ENCODE data around the gene CDH12.

CDH12 gene

DNA sequence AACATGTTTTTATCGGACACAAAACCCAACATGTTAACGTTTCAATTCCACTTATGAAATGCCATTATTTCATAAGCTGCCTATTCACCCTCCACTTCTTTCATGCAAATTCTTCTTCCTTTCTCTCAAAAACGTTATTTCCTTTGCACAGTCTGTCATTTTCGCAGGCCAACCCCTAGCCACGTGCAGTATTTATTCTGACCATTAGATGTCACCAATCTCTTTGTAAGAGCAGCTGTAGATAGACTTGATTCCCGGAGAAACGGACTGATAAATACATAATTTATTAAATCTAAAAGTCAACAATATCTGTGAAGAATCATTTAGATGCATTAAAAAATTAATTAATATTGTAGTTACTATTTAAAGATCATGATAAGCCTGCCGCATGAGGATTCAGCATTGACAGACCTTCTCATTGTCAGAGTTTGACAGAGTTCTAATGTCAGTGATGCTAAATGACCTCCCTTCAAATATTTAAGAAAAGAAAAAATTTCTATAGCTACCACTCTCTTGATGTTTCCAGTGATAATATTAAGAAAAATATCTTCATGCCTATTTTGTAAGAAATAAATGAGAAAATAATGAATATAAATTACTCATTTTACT, 933.6 kb downstream of the CDH12 start:
- Histone ChIP-seq H3K4me3 (ENCODE audit: low read depth, low read length) (no peak overlapping the region), H3K9ac (ENCODE audit: low read length) (no peak overlapping the region), H3K27me3 (ENCODE audit: control insufficient read depth, insufficient read depth, low read length) (no peaks in the 10 kb centered on the region), H3K36me3 (ENCODE audit: control insufficient read depth, insufficient read depth, low read length) (no peaks in the 10 kb centered on the region), H3K27ac (ENCODE audit: low read depth, low read length) (no peak overlapping the region), H3K9me3 (ENCODE audit: control insufficient read depth, insufficient read depth, low read depth, low read length) (no peaks in the 10 kb centered on the region), H3K4me1 (ENCODE audit: control insufficient read depth, insufficient read depth, low read length) (no peaks in the 10 kb centered on the region)

DNA sequence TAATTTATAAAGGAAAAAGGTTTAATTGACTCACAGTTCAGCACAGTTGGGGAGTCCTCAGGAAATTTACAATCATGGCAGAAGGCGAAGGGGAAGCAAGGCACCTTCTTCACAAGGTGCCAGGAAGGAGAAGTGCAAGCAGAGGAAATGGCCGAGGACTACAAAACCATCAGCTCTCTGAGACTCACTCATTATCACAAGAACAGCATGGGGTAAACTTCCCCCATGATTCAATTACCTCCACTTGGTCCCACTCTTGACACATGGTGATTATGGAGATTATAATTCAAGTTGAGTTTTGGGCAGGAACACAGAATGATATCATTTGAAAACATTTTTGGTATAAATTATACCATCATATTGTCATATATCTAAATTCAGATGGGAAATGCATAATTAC, 934.7 kb downstream of the CDH12 start:
- no peak overlapping the region for H3K9ac ChIP-seq (ENCODE audit: low read length)
- H3K36me3 ChIP-seq (ENCODE audit: control insufficient read depth, insufficient read depth, low read length): no peaks in the 10 kb centered on the region
- H3K4me1 ChIP-seq (ENCODE audit: control insufficient read depth, insufficient read depth, low read length): no peaks in the 10 kb centered on the region
- no peaks in the 10 kb centered on the region for H3K9me3 ChIP-seq (ENCODE audit: control insufficient read depth, insufficient read depth, low read depth, low read length)
- no peak overlapping the region for H3K4me3 ChIP-seq (ENCODE audit: low read depth, low read length)
- H3K27ac ChIP-seq (ENCODE audit: low read depth, low read length): no peak overlapping the region
- H3K27me3 ChIP-seq (ENCODE audit: control insufficient read depth, insufficient read depth, low read length): no peaks in the 10 kb centered on the region

DNA sequence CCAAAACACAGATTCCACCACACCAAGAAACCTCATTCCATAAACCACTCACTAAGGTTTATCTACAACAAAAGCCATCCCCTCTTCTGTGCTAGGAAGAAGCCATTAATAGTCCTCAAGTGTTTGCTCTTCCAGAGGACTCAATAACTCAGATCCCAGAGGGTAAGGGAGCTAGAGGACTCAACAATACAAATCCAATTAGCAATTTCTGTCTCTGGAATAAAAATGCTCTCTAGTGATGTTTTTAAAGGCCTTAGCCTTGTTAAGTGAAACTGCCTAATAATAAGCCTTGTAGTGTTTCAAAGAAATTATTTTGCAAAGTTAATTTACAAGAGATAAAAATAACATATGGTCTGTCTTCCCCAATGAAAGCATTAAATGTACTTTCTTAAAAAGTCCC, 942.4 kb downstream of the CDH12 start:
- Histone ChIP-seq H3K4me1 (ENCODE audit: control insufficient read depth, insufficient read depth, low read length) (no peaks in the 10 kb centered on the region), H3K27me3 (ENCODE audit: control insufficient read depth, insufficient read depth, low read length) (no peaks in the 10 kb centered on the region), H3K9me3 (ENCODE audit: control insufficient read depth, insufficient read depth, low read depth, low read length) (no peaks in the 10 kb centered on the region), H3K9ac (ENCODE audit: low read length) (no peak overlapping the region), H3K27ac (ENCODE audit: low read depth, low read length) (no peak overlapping the region), H3K36me3 (ENCODE audit: control insufficient read depth, insufficient read depth, low read length) (no peaks in the 10 kb centered on the region), H3K4me3 (ENCODE audit: low read depth, low read length) (no peak overlapping the region)

DNA sequence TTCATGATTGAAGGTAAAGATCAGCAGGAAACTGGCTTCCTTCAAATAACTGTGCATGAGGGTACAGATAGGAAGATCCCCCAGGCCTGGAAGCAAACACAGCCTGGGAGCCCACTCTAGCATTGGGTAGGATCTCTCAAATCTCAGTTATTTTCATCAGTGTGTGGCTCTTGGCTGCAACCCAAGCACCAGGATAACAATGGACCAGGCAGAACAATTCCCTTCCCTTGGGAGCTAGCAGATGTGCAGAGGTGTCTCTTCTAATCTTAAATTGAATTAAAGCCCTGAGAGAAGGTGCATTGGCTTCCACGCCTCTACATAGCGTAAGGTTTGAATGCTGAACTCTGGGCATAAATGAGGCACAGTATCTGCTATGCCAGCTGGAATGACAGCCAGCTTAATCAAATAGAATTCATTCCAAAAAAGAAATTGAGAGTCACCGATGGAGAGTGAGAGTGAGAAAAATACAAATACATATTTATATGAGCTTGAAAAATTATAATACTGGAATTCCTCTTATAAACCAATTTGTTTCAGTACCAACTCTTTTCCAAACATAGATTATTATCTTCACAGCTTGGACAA, 957.3 kb downstream of the CDH12 start:
- H3K9ac ChIP-seq (ENCODE audit: low read length): no peak overlapping the region
- H3K4me1 ChIP-seq (ENCODE audit: control insufficient read depth, insufficient read depth, low read length): no peaks in the 10 kb centered on the region
- no peak overlapping the region for H3K27ac ChIP-seq (ENCODE audit: low read depth, low read length)
- no peak overlapping the region for H3K4me3 ChIP-seq (ENCODE audit: low read depth, low read length)
- no peaks in the 10 kb centered on the region for H3K36me3 ChIP-seq (ENCODE audit: control insufficient read depth, insufficient read depth, low read length)
- H3K9me3 ChIP-seq (ENCODE audit: control insufficient read depth, insufficient read depth, low read depth, low read length): no peaks in the 10 kb centered on the region
- no peaks in the 10 kb centered on the region for H3K27me3 ChIP-seq (ENCODE audit: control insufficient read depth, insufficient read depth, low read length)

DNA sequence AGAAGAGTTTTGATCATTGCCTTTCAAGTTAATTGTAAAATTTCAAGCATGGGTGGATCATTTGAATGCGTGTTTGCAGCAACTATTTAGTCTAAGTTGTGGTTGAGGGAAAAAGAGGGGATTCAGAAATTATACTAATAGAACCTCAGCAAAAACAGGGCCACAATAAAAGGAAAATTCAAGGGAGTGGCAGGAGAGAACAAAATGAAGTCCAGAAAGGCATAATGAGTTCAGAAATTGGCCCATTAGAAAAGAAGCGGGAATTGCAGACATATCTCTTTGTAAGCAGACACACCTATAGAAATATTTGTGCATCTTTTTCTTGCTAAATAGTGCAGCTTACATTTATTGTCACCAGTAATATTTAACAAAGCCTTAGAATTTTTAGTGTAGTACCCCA, 960.0 kb downstream of the CDH12 start:
- Histone ChIP-seq H3K9ac (ENCODE audit: low read length) (no peak overlapping the region), H3K36me3 (ENCODE audit: control insufficient read depth, insufficient read depth, low read length) (no peaks in the 10 kb centered on the region), H3K4me3 (ENCODE audit: low read depth, low read length) (no peak overlapping the region), H3K9me3 (ENCODE audit: control insufficient read depth, insufficient read depth, low read depth, low read length) (no peaks in the 10 kb centered on the region), H3K27me3 (ENCODE audit: control insufficient read depth, insufficient read depth, low read length) (no peaks in the 10 kb centered on the region), H3K27ac (ENCODE audit: low read depth, low read length) (no peak overlapping the region), H3K4me1 (ENCODE audit: control insufficient read depth, insufficient read depth, low read length) (no peaks in the 10 kb centered on the region; the same call in 1 of the 2 replicates)

DNA sequence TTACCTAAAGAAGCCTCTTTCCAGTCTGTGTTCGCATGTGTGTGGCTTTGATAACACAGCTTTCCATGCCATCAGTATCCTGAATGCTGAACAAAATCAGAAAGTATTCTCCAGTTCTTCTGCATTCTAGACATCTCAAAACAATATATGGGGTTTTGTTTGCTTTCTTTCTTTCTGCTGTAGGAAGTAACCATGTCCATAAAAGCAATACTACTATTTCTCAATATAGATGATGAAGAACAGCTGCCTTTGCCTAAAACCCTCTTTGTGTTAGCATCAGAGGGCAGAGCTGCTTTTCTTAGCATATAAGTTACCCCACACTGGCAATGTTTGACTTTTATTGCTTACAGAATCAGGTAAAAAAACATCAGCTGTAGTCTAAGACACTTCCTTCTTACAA, 963.6 kb downstream of the CDH12 start:
- H3K4me3 ChIP-seq (ENCODE audit: low read depth, low read length): no peak overlapping the region
- H3K27ac ChIP-seq (ENCODE audit: low read depth, low read length): no peak overlapping the region
- no peak overlapping the region for H3K9ac ChIP-seq (ENCODE audit: low read length)
- no peaks in the 10 kb centered on the region for H3K27me3 ChIP-seq (ENCODE audit: control insufficient read depth, insufficient read depth, low read length)
- H3K36me3 ChIP-seq (ENCODE audit: control insufficient read depth, insufficient read depth, low read length): no peaks in the 10 kb centered on the region
- H3K9me3 ChIP-seq (ENCODE audit: control insufficient read depth, insufficient read depth, low read depth, low read length): no peaks in the 10 kb centered on the region
- H3K4me1 ChIP-seq (ENCODE audit: control insufficient read depth, insufficient read depth, low read length): no peaks in the 10 kb centered on the region; the same call in 1 of the 2 replicates

DNA sequence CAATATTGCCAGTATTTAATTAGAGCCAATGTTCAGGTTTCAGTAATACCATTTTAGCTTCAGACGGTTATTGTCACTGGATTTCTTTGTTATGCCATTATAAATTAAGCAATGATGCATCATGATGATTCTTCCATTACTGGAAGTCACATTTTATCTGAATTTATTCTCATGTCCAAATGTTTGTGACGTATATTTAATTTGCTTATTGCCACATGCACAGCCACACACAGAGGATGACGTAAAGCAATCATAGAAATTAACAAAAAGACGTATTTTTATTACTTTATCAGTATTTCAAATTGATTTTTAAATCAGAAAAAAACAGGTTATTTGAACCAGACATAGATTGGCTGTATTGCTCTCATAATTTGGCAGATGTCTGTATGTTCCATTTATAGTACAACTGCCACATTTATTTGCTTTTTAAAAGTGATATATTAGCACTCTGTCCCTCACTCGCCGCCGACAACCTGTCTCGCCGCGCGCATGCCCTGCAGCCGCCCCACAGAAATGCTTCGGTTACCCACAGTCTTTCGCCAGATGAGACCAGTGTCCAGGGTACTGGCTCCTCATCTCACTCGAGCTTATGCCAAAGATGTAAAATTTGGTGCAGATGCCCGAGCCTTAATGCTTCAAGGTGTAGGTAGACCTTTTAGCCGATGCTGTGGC, 970.9 kb downstream of the CDH12 start:
- Histone ChIP-seq H3K9me3 (ENCODE audit: control insufficient read depth, insufficient read depth, low read depth, low read length) (no peaks in the 10 kb centered on the region), H3K27me3 (ENCODE audit: control insufficient read depth, insufficient read depth, low read length) (no peaks in the 10 kb centered on the region), H3K9ac (ENCODE audit: low read length) (no peak overlapping the region), H3K27ac (ENCODE audit: low read depth, low read length) (no peak overlapping the region), H3K4me3 (ENCODE audit: low read depth, low read length) (no peak overlapping the region), H3K36me3 (ENCODE audit: control insufficient read depth, insufficient read depth, low read length) (no peaks in the 10 kb centered on the region), H3K4me1 (ENCODE audit: control insufficient read depth, insufficient read depth, low read length) (no peaks in the 10 kb centered on the region)

DNA sequence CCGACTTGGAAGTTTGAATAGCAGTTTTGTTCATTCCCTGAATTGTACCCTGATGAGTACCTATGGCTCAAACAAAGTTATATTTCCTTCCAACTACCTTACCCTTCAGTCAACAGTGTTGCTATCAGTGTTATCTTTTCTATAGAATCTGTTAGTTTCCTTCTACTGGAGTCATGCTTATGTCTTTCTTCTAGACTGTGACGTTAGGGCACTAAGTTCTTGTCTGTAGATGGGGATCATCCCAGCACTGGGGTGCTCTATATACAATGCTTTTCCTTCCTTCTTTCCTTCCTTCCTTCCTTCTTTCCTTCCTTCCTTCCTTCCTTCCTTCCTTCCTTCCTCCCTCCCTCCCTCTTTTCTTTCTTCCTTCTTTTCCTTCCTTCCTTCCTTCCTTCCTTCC, 973.0 kb downstream of the CDH12 start:
- H3K27me3 ChIP-seq (ENCODE audit: control insufficient read depth, insufficient read depth, low read length): no peaks in the 10 kb centered on the region
- no peaks in the 10 kb centered on the region for H3K36me3 ChIP-seq (ENCODE audit: control insufficient read depth, insufficient read depth, low read length)
- H3K4me3 ChIP-seq (ENCODE audit: low read depth, low read length): no peak overlapping the region
- no peak overlapping the region for H3K9ac ChIP-seq (ENCODE audit: low read length)
- H3K27ac ChIP-seq (ENCODE audit: low read depth, low read length): no peak overlapping the region
- H3K4me1 ChIP-seq (ENCODE audit: control insufficient read depth, insufficient read depth, low read length): no peaks in the 10 kb centered on the region
- H3K9me3 ChIP-seq (ENCODE audit: control insufficient read depth, insufficient read depth, low read depth, low read length): no peaks in the 10 kb centered on the region

DNA sequence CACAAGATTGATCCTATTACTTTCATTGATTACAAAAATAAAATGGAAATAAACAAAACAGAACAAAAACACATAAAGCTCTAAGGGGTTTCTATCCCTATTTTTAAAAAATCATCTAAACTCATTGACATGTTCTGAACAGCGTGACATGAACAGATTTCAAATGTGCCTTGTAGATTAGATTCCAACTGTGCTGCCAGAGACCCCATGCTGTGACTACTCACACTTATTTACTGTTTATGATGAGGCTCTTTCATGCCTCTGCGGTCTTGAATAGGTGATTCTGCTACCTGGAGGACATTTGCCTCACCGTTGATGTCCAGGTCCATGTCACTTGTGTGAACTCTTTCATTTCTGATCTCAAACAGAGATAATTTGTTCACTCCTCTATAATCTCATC, 990.2 kb downstream of the CDH12 start:
- peaks cover 3% of the 10 kb centered on the region; the same call in 1 of the 2 replicates for H3K9me3 ChIP-seq (ENCODE audit: control insufficient read depth, insufficient read depth, low read depth, low read length)
- H3K4me1 ChIP-seq (ENCODE audit: control insufficient read depth, insufficient read depth, low read length): no peaks in the 10 kb centered on the region
- H3K27me3 ChIP-seq (ENCODE audit: control insufficient read depth, insufficient read depth, low read length): no peaks in the 10 kb centered on the region
- no peak overlapping the region for H3K4me3 ChIP-seq (ENCODE audit: low read depth, low read length)
- H3K36me3 ChIP-seq (ENCODE audit: control insufficient read depth, insufficient read depth, low read length): no peaks in the 10 kb centered on the region
- H3K9ac ChIP-seq (ENCODE audit: low read length): no peak overlapping the region
- no peak overlapping the region for H3K27ac ChIP-seq (ENCODE audit: low read depth, low read length)

DNA sequence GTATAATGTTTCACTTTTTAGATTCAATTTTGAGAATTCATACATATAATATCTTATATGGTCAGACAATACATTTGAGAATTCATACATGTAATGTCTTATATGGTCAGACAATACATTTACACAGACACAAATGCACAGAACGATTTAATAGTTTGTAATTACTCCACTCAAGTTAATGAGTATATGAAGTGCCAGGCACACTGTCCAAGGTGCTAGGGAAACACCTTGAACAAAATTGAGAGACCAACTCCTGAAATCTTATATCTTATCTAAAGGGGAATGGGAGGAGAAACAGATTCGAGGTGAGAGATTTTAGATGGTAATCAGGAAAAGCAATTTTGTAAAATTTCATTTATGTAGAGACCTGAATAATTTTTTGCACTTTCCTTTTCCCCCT, 994.7 kb downstream of the CDH12 start:
- Histone ChIP-seq H3K9ac (ENCODE audit: low read length) (no peak overlapping the region), H3K9me3 (ENCODE audit: control insufficient read depth, insufficient read depth, low read depth, low read length) (no peaks in the 10 kb centered on the region), H3K27me3 (ENCODE audit: control insufficient read depth, insufficient read depth, low read length) (no peaks in the 10 kb centered on the region), H3K4me3 (ENCODE audit: low read depth, low read length) (no peak overlapping the region), H3K36me3 (ENCODE audit: control insufficient read depth, insufficient read depth, low read length) (no peaks in the 10 kb centered on the region), H3K4me1 (ENCODE audit: control insufficient read depth, insufficient read depth, low read length) (peaks cover 3% of the 10 kb centered on the region; the same call in 1 of the 2 replicates), H3K27ac (ENCODE audit: low read depth, low read length) (no peak overlapping the region)

DNA sequence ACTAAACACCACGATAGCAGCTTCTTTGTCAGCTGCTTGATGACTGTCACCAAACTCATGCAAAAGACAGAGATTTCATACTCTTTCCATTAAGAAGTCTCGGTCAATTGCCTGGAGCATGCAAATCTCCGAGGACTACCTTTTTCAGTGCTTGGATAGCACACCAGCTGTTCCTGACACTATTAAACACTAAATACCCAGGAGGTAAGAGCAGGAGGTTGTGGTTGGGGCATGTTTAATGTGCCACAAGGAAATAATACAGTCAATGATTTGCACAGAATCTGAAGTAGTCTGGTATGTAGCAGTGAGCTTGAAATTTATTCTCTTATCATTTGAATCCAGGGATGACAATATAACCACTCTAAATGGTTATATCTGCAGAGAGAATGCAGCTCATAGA, 996.2 kb downstream of the CDH12 start:
- no peak overlapping the region for H3K27ac ChIP-seq (ENCODE audit: low read depth, low read length)
- no peaks in the 10 kb centered on the region for H3K27me3 ChIP-seq (ENCODE audit: control insufficient read depth, insufficient read depth, low read length)
- H3K4me1 ChIP-seq (ENCODE audit: control insufficient read depth, insufficient read depth, low read length): peaks cover 3% of the 10 kb centered on the region; the same call in 1 of the 2 replicates
- H3K36me3 ChIP-seq (ENCODE audit: control insufficient read depth, insufficient read depth, low read length): no peaks in the 10 kb centered on the region
- no peaks in the 10 kb centered on the region for H3K9me3 ChIP-seq (ENCODE audit: control insufficient read depth, insufficient read depth, low read depth, low read length)
- no peak overlapping the region for H3K9ac ChIP-seq (ENCODE audit: low read length)
- no peak overlapping the region for H3K4me3 ChIP-seq (ENCODE audit: low read depth, low read length)

Data from HUES6 (cell line).